ENCODE measurements around the gene UBR2. TPM values are rescaled to one million over a fixed set of nuclear protein-coding genes. Genes with fewer than 3 reads are reported as not detected.

Gene UBR2
- 10 to 100 TPM; 29.2 to 39.5 (median 30.6) TPM for total RNA-seq

DNA sequence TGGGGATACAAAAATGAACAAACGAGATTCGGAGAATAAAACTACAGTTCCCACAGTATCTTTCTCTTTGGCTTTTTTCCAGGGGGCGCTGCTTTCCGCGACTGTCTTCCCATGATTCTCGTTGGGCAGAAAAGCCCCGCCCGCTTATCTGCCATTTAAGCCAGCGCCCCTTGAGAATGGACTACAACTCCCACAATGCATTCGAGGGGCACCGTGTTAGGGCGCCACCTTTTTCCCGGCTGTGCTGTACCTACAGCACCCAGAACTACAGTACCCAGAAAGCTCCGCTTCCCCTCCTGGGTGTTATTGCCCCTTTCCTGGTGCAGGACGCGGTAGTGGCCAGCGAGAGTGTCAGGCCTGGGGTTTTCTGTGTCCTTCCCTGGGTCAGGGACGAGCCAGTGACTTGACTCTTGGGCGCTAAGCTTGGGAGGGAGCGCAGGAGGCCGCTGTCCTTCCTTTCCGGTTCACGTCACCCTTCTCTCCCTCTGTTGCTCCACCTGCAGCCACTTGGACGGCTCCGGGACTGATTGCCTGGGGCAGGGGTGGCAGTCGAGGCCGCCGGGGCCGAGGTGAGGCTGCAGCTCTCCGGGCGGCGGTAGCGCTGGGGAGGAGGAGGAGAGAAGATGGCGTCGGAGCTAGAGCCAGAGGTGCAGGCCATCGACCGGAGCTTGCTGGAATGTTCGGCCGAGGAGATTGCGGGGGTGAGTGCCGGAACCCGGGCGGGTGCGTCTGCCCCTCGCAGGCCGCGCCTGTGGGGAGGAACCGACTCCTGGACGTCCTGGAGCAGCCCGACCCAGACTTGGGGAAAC lies at the start of gene UBR2:
Gene UBR2, plus strand, starts transcription at position 333 of the 809 bp plus-strand sequence. Its CDS starts 291 bp downstream, at position 624.
- 0% methylated on average over 45 to 49 of the region's 50 CpGs for WGBS, 2 donors

GRCh38 chr6:42514745-42515144 lies 49.1 kb upstream of the UBR2 start:
- H3K27ac ChIP-seq: no peak overlapping the region
- no peaks in the 10 kb centered on the region for H3K4me1 ChIP-seq
- no peaks in the 10 kb centered on the region for H3K36me3 ChIP-seq
- WGBS, 2 donors: 80 to 82% methylated on average over 1 of the region's 1 CpG
- no peaks in the 10 kb centered on the region for H3K27me3 ChIP-seq
- no peak overlapping the region for H3K4me3 ChIP-seq
- peaks cover 0 to 4% (median 0%) of the 10 kb centered on the region in 4 donors for H3K9me3 ChIP-seq
- TF ChIP-seq EP300 (IDR thresholded peaks at IDR 0.05) (no peak), CTCF (IDR thresholded peaks at IDR 0.05) (no peak), POLR2A (IDR thresholded peaks at IDR 0.05) (no peak)
- no peak for DNase-seq (ENCODE audit: low spot score in 2 of 2)

More for the DNA sequence above, at the start of gene UBR2:
- TF ChIP-seq POLR2A (IDR thresholded peaks at IDR 0.05) (peak; percentile 66 to 86), EP300 (IDR thresholded peaks at IDR 0.05) (peak; percentile 85 to 98), CTCF (IDR thresholded peaks at IDR 0.05) (peak in 3 of 5 experiments; percentile 30 to 60 (median 35))
- Histone ChIP-seq H3K36me3 (peaks cover 0 to 5% (median 0%) of the 10 kb centered on the region in 3 donors), H3K9me3 (no peaks in the 10 kb centered on the region), H3K27me3 (no peaks in the 10 kb centered on the region), H3K4me1 (peaks cover 0 to 38% (median 10%) of the 10 kb centered on the region in 4 donors), H3K4me3 (peak within 1 kb of the TSS; percentile 68 to 87 (median 78)), H3K27ac (peak within 1 kb of the TSS; percentile 88 to 99 (median 93))
- peak; percentile 94 to 98 for DNase-seq (ENCODE audit: low spot score in 2 of 2)

DNA sequence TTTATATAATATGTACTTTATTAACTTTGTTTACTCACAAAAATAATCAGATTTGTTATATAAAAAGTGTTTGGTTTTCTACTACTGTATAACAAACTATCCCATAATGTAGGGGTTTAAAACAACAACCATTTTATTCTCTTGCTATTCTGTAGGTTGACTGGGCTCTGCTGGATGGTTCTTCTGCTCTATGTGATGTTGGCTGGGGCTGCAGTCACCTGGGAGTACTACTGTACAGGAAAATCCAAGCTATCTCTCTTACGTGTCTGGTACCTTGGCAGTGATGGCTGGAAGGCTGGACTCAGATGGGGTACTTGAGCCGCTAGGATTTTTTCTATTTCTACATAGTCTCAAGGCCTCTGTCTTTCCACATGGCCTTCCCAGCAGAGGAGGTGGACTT lies 44.0 kb upstream of the UBR2 start:
- Histone ChIP-seq H3K36me3 (no peaks in the 10 kb centered on the region), H3K9me3 (peaks cover 0 to 8% (median 0%) of the 10 kb centered on the region in 4 donors), H3K27me3 (no peaks in the 10 kb centered on the region), H3K4me1 (no peaks in the 10 kb centered on the region), H3K27ac (no peak overlapping the region), H3K4me3 (no peak overlapping the region)
- 92 to 100% methylated on average over 2 of the region's 2 CpGs for WGBS, 2 donors
- DNase-seq (ENCODE audit: low spot score in 2 of 2): no peak
- TF ChIP-seq CTCF (IDR thresholded peaks at IDR 0.05) (no peak), POLR2A (IDR thresholded peaks at IDR 0.05) (no peak), EP300 (IDR thresholded peaks at IDR 0.05) (no peak)

DNA sequence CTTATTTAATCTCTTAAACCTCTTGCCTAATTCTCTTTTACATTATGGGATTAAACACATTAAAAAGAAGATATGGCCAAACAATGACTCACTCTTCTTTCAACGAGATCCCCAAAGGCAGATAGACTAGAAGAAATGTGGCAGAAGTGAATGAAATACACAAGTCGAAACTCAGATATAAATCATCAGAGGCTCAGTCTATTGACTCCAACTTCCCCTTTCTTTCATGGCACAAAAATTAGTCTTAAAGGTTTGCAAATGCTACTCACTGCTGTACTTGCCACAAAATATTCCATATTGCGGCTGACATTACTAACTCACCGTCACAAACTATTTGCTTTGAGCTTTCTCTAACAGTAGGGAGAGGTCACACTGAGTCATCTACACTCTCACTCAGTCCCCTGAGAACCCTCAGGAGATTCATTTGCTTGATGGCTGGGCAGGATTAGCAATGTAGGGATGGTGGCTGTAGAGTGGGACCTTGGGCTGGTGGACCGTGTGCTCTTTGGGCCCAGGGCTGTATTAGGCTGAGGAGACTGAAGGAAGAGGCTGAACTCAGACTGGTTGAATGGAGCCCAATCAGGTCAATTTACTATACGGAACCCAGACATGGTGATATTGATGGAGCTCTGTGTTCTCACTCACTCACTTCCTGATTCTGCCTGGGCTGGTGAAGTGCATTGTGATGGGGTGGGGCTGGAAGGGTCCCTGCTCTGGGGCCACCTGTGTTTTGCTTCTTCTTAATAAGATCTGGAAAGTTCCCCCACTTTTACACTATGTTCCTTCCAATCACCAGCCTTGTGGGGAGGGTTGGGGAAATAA lies 42.8 kb upstream of the UBR2 start:
- no peak overlapping the region for H3K27ac ChIP-seq
- peaks cover 0 to 8% (median 0%) of the 10 kb centered on the region in 4 donors for H3K9me3 ChIP-seq
- H3K36me3 ChIP-seq: no peaks in the 10 kb centered on the region
- DNase-seq (ENCODE audit: low spot score in 2 of 2): no peak
- TF ChIP-seq EP300 (IDR thresholded peaks at IDR 0.05) (no peak), POLR2A (IDR thresholded peaks at IDR 0.05) (no peak), CTCF (IDR thresholded peaks at IDR 0.05) (no peak)
- 71 to 76% methylated on average over 6 of the region's 6 CpGs for WGBS, 2 donors
- no peak overlapping the region for H3K4me3 ChIP-seq
- no peaks in the 10 kb centered on the region for H3K4me1 ChIP-seq
- H3K27me3 ChIP-seq: no peaks in the 10 kb centered on the region

All from tibial nerve (tissue), 4 donors.